ENCODE results near the gene OVOL2. TPM values are rescaled to one million over a fixed set of nuclear protein-coding genes. Genes with fewer than 3 reads are reported as not detected.

OVOL2 gene
- total RNA-seq, 1 donor from 2014 or later = not detected

- Histone ChIP-seq H3K9ac (ENCODE audit: low read depth in 1 of 3, low read length in 3 of 3) (no peak overlapping the region), H3K4me3 (ENCODE audit: low read length in 3 of 3) (no peak overlapping the region), H3K27ac (ENCODE audit: low read depth, low read length) (no peak overlapping the region), H3K27me3 (ENCODE audit: control insufficient read depth in 3 of 3, insufficient read depth in 3 of 3, low read length in 3 of 3) (no peaks in the 10 kb centered on the region), H3K9me3 (ENCODE audit: control insufficient read depth in 3 of 3, low read length in 3 of 3) (no peaks in the 10 kb centered on the region), H3K4me1 (ENCODE audit: control insufficient read depth in 3 of 3, insufficient read depth in 3 of 3, low read length in 3 of 3) (peaks cover 3 to 4% (median 3%) of the 10 kb centered on the region in 3 donors), H3K36me3 (ENCODE audit: control insufficient read depth in 3 of 3, insufficient read depth in 3 of 3, low read length in 3 of 3) (peaks cover 4 to 14% (median 6%) of the 10 kb centered on the region in 3 donors)
Measured at GRCh38 chr20:17992847-17993513, 64.7 kb downstream of the OVOL2 start.

GRCh38 chr20:17992224-17992637 lies 65.5 kb downstream of the OVOL2 start:
- H3K9me3 ChIP-seq (ENCODE audit: control insufficient read depth in 3 of 3, low read length in 3 of 3) = no peaks in the 10 kb centered on the region
- H3K9ac ChIP-seq (ENCODE audit: low read depth in 1 of 3, low read length in 3 of 3) = no peak overlapping the region
- peaks cover 3 to 4% (median 3%) of the 10 kb centered on the region in 3 donors for H3K4me1 ChIP-seq (ENCODE audit: control insufficient read depth in 3 of 3, insufficient read depth in 3 of 3, low read length in 3 of 3)
- no peak overlapping the region for H3K4me3 ChIP-seq (ENCODE audit: low read length in 3 of 3)
- H3K36me3 ChIP-seq (ENCODE audit: control insufficient read depth in 3 of 3, insufficient read depth in 3 of 3, low read length in 3 of 3) = peaks cover 4 to 14% (median 6%) of the 10 kb centered on the region in 3 donors
- no peak overlapping the region for H3K27ac ChIP-seq (ENCODE audit: low read depth, low read length)
- H3K27me3 ChIP-seq (ENCODE audit: control insufficient read depth in 3 of 3, insufficient read depth in 3 of 3, low read length in 3 of 3) = no peaks in the 10 kb centered on the region

GRCh38 chr20:17990278-17990972 lies 67.3 kb downstream of the OVOL2 start:
- Histone ChIP-seq H3K9me3 (ENCODE audit: control insufficient read depth in 3 of 3, low read length in 3 of 3) (no peaks in the 10 kb centered on the region), H3K4me3 (ENCODE audit: low read length in 3 of 3) (no peak overlapping the region), H3K4me1 (ENCODE audit: control insufficient read depth in 3 of 3, insufficient read depth in 3 of 3, low read length in 3 of 3) (no peaks in the 10 kb centered on the region), H3K9ac (ENCODE audit: low read depth in 1 of 3, low read length in 3 of 3) (no peak overlapping the region), H3K36me3 (ENCODE audit: control insufficient read depth in 3 of 3, insufficient read depth in 3 of 3, low read length in 3 of 3) (peaks cover 4 to 14% (median 6%) of the 10 kb centered on the region in 3 donors), H3K27me3 (ENCODE audit: control insufficient read depth in 3 of 3, insufficient read depth in 3 of 3, low read length in 3 of 3) (no peaks in the 10 kb centered on the region), H3K27ac (ENCODE audit: low read depth, low read length) (no peak overlapping the region)

- H3K9ac ChIP-seq (ENCODE audit: low read depth in 1 of 3, low read length in 3 of 3) = no peak overlapping the region
- H3K27me3 ChIP-seq (ENCODE audit: control insufficient read depth in 3 of 3, insufficient read depth in 3 of 3, low read length in 3 of 3) = no peaks in the 10 kb centered on the region
- H3K4me1 ChIP-seq (ENCODE audit: control insufficient read depth in 3 of 3, insufficient read depth in 3 of 3, low read length in 3 of 3) = no peaks in the 10 kb centered on the region
- H3K9me3 ChIP-seq (ENCODE audit: control insufficient read depth in 3 of 3, low read length in 3 of 3) = no peaks in the 10 kb centered on the region
- no peak overlapping the region for H3K27ac ChIP-seq (ENCODE audit: low read depth, low read length)
- H3K36me3 ChIP-seq (ENCODE audit: control insufficient read depth in 3 of 3, insufficient read depth in 3 of 3, low read length in 3 of 3) = peaks cover 4 to 14% (median 7%) of the 10 kb centered on the region in 3 donors
- H3K4me3 ChIP-seq (ENCODE audit: low read length in 3 of 3) = no peak overlapping the region
Measured at GRCh38 chr20:17987988-17988387, 69.7 kb downstream of the OVOL2 start.

- Histone ChIP-seq H3K36me3 (ENCODE audit: control insufficient read depth in 3 of 3, insufficient read depth in 3 of 3, low read length in 3 of 3) (peaks cover 4 to 13% (median 6%) of the 10 kb centered on the region in 3 donors), H3K9me3 (ENCODE audit: control insufficient read depth in 3 of 3, low read length in 3 of 3) (no peaks in the 10 kb centered on the region), H3K4me3 (ENCODE audit: low read length in 3 of 3) (no peak overlapping the region), H3K27ac (ENCODE audit: low read depth, low read length) (no peak overlapping the region), H3K27me3 (ENCODE audit: control insufficient read depth in 3 of 3, insufficient read depth in 3 of 3, low read length in 3 of 3) (no peaks in the 10 kb centered on the region), H3K9ac (ENCODE audit: low read depth in 1 of 3, low read length in 3 of 3) (no peak overlapping the region), H3K4me1 (ENCODE audit: control insufficient read depth in 3 of 3, insufficient read depth in 3 of 3, low read length in 3 of 3) (no peaks in the 10 kb centered on the region)
Measured at GRCh38 chr20:17985388-17986018, 72.2 kb downstream of the OVOL2 start.

GRCh38 chr20:17976305-17976704 lies 81.4 kb downstream of the OVOL2 start:
- peak overlapping the region in 2 of 3 donors; percentile 36 to 45 for H3K4me3 ChIP-seq (ENCODE audit: low read length in 3 of 3)
- H3K27me3 ChIP-seq (ENCODE audit: control insufficient read depth in 3 of 3, insufficient read depth in 3 of 3, low read length in 3 of 3) = no peaks in the 10 kb centered on the region
- H3K27ac ChIP-seq (ENCODE audit: low read depth, low read length) = peak overlapping the region; percentile 77

More at GRCh38 chr20:17976305-17976704, 81.4 kb downstream of the OVOL2 start:
- H3K36me3 ChIP-seq (ENCODE audit: control insufficient read depth in 3 of 3, insufficient read depth in 3 of 3, low read length in 3 of 3) = no peaks in the 10 kb centered on the region
- H3K9me3 ChIP-seq (ENCODE audit: control insufficient read depth in 3 of 3, low read length in 3 of 3) = no peaks in the 10 kb centered on the region
- H3K9ac ChIP-seq (ENCODE audit: low read depth in 1 of 3, low read length in 3 of 3) = peak overlapping the region in 1 of 3 donors; percentile 69
- H3K4me1 ChIP-seq (ENCODE audit: control insufficient read depth in 3 of 3, insufficient read depth in 3 of 3, low read length in 3 of 3) = peaks cover 10 to 29% (median 16%) of the 10 kb centered on the region in 3 donors

Small RNAs within 50 kb of the gene (small RNA-seq; reads per million reads assigned to genes)
- not detected for gene RNU7-137P

Other genes with a start within 250 kb of the OVOL2 start
- gene SNX5, start 89.1 kb downstream of the OVOL2 start, total RNA-seq = 95.0 TPM
- 6.8 TPM for gene MGME1, start 88.9 kb downstream of the OVOL2 start, total RNA-seq
- gene KAT14, start 79.9 kb upstream of the OVOL2 start, total RNA-seq = 19.8 TPM
- 5.7 TPM for gene PET117, start 79.9 kb upstream of the OVOL2 start, total RNA-seq
- 16.7 TPM for gene ZNF133, start 230.6 kb upstream of the OVOL2 start, total RNA-seq

Measured in skeletal muscle tissue (tissue), 5 donors.